ENCODE data around the gene PRLHR. TPM values are rescaled to one million over a fixed set of nuclear protein-coding genes. Genes with fewer than 3 reads are reported as not detected.

Gene PRLHR
- total and polyA plus RNA-seq, 2 experiments from 2014 or later, result not detected

DNA sequence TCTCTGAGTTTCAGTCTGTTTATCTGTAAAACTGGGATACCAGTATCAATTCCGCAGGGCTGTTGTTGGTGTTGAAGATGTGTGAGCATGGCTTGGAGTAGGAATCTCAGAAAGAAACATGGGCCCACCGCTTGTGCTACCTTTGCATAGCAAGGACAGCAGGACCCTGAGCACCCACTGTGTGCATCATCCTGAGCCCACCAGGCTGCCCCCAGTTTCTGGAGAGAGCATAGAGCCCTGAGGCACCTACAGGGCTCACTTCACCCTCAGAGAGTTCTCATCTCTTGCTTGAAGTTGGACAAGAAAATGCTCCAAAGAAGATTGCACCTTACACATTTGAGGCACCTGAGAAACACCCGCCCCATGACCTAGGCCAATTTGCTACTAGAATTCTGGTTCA is 12.9 kb downstream of the PRLHR start:
- Histone ChIP-seq H3K4me3 (no peak overlapping the region), H3K27me3 (peaks cover 15% of the 10 kb centered on the region), H3K4me1 (ENCODE audit: low read depth) (no peaks in the 10 kb centered on the region), H3K36me3 (no peaks in the 10 kb centered on the region), H3K9me3 (ENCODE audit: low read depth) (no peaks in the 10 kb centered on the region), H3K27ac (no peak overlapping the region)
- DNase-seq (ENCODE audit: low read depth in 1 of 2, low spot score in 1 of 2), result no peak
- TF ChIP-seq, protein P1, sequence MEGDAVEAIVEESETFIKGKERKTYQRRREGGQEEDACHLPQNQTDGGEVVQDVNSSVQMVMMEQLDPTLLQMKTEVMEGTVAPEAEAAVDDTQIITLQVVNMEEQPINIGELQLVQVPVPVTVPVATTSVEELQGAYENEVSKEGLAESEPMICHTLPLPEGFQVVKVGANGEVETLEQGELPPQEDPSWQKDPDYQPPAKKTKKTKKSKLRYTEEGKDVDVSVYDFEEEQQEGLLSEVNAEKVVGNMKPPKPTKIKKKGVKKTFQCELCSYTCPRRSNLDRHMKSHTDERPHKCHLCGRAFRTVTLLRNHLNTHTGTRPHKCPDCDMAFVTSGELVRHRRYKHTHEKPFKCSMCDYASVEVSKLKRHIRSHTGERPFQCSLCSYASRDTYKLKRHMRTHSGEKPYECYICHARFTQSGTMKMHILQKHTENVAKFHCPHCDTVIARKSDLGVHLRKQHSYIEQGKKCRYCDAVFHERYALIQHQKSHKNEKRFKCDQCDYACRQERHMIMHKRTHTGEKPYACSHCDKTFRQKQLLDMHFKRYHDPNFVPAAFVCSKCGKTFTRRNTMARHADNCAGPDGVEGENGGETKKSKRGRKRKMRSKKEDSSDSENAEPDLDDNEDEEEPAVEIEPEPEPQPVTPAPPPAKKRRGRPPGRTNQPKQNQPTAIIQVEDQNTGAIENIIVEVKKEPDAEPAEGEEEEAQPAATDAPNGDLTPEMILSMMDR (IDR thresholded peaks at IDR 0.05; ENCODE audit: low read depth, low read length), result no peak

GRCh38 chr10:118581340-118581739 is 14.1 kb downstream of the PRLHR start:
- H3K27ac ChIP-seq, result no peak overlapping the region
- TF ChIP-seq, protein P1 (IDR thresholded peaks at IDR 0.05; ENCODE audit: low read depth, low read length), result no peak
- no peak overlapping the region for H3K4me3 ChIP-seq
- H3K36me3 ChIP-seq, result no peaks in the 10 kb centered on the region
- H3K4me1 ChIP-seq (ENCODE audit: low read depth), result no peaks in the 10 kb centered on the region
- no peaks in the 10 kb centered on the region for H3K9me3 ChIP-seq (ENCODE audit: low read depth)
- DNase-seq (ENCODE audit: low read depth in 1 of 2, low spot score in 1 of 2), result no peak
- peaks cover 24% of the 10 kb centered on the region for H3K27me3 ChIP-seq

DNA sequence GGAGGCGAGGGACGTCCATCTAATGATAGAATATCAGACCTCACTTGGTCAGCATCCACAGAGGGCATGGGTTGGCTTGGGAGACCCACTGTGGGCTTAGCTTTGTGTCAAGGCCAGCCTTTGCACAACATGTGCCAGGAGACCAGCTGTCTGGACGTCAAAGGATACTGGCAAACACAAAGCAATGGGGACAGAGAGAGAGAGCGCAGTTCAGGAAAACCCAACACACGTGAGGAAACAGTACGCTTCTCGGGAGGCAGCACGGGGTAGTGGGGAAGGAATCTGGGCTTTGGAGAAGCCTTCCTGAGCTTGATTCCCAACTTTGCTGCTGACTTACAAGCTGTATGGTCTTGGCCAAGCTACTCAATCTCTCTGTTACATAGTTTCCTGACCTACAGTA is 14.7 kb downstream of the PRLHR start:
- no peaks in the 10 kb centered on the region for H3K36me3 ChIP-seq
- no peak for DNase-seq (ENCODE audit: low read depth in 1 of 2, low spot score in 1 of 2)
- no peaks in the 10 kb centered on the region for H3K4me1 ChIP-seq (ENCODE audit: low read depth)
- H3K9me3 ChIP-seq (ENCODE audit: low read depth), result no peaks in the 10 kb centered on the region
- TF ChIP-seq, protein P1 (IDR thresholded peaks at IDR 0.05; ENCODE audit: low read depth, low read length), result no peak
- peaks cover 30% of the 10 kb centered on the region for H3K27me3 ChIP-seq
- no peak overlapping the region for H3K27ac ChIP-seq
- H3K4me3 ChIP-seq, result no peak overlapping the region

GRCh38 chr10:118573512-118573911 is 21.9 kb downstream of the PRLHR start:
- H3K4me3 ChIP-seq, result no peak overlapping the region
- H3K9me3 ChIP-seq (ENCODE audit: low read depth), result no peaks in the 10 kb centered on the region
- H3K36me3 ChIP-seq, result no peaks in the 10 kb centered on the region
- TF ChIP-seq, protein P1 (IDR thresholded peaks at IDR 0.05; ENCODE audit: low read depth, low read length), result no peak
- peaks cover 35% of the 10 kb centered on the region for H3K27me3 ChIP-seq
- no peak overlapping the region for H3K27ac ChIP-seq
- DNase-seq (ENCODE audit: low read depth in 1 of 2, low spot score in 1 of 2), result no peak
- peaks cover 5% of the 10 kb centered on the region for H3K4me1 ChIP-seq (ENCODE audit: low read depth)

GRCh38 chr10:118572256-118573041 is 23.0 kb downstream of the PRLHR start:
- DNase-seq (ENCODE audit: low read depth in 1 of 2, low spot score in 1 of 2), result peak in 1 of 2 donors; percentile 65
- Histone ChIP-seq H3K9me3 (ENCODE audit: low read depth) (no peaks in the 10 kb centered on the region), H3K4me1 (ENCODE audit: low read depth) (peaks cover 5% of the 10 kb centered on the region), H3K27me3 (peaks cover 24% of the 10 kb centered on the region), H3K36me3 (no peaks in the 10 kb centered on the region), H3K4me3 (no peak overlapping the region), H3K27ac (no peak overlapping the region)
- TF ChIP-seq, protein P1 (IDR thresholded peaks at IDR 0.05; ENCODE audit: low read depth, low read length), result no peak

All from cardiac muscle cell (in vitro differentiated cells and primary cell).